ENCODE measurements around the gene CAMKMT. TPM values are rescaled to one million over a fixed set of nuclear protein-coding genes. Genes with fewer than 3 reads are reported as not detected.

The CAMKMT gene
- total and polyA plus RNA-seq, 2 experiments from 2014 or later, result 26.5 to 29.5 TPM

DNA sequence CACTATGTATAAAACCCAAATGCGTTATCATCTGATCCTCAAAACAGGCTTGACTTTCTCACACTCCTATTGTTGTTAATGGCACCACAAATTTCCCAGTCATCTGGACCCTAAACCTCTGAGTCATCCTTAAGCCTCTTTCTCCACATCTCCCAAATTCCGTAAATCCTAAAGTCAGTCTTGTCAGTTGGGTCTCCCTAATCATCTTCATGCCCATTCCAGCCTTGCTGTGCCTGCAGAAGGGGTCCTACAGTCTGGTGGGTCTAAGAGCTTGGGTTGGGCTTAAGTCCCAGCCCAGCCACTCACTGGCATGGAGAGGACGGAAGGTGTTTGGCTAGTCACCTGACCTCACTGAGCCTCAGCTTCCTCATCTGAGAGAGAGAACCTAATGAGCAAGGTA lies 314.6 kb downstream of the CAMKMT start:
- TF ChIP-seq ZNF114 (CRISPR knock-in tag; IDR thresholded peaks at IDR 0.05), result no peak
- TF ChIP-seq ZNF331 (CRISPR knock-in tag; IDR thresholded peaks at IDR 0.05; ENCODE audit: low read depth), result no peak
- TF ChIP-seq, protein P1, sequence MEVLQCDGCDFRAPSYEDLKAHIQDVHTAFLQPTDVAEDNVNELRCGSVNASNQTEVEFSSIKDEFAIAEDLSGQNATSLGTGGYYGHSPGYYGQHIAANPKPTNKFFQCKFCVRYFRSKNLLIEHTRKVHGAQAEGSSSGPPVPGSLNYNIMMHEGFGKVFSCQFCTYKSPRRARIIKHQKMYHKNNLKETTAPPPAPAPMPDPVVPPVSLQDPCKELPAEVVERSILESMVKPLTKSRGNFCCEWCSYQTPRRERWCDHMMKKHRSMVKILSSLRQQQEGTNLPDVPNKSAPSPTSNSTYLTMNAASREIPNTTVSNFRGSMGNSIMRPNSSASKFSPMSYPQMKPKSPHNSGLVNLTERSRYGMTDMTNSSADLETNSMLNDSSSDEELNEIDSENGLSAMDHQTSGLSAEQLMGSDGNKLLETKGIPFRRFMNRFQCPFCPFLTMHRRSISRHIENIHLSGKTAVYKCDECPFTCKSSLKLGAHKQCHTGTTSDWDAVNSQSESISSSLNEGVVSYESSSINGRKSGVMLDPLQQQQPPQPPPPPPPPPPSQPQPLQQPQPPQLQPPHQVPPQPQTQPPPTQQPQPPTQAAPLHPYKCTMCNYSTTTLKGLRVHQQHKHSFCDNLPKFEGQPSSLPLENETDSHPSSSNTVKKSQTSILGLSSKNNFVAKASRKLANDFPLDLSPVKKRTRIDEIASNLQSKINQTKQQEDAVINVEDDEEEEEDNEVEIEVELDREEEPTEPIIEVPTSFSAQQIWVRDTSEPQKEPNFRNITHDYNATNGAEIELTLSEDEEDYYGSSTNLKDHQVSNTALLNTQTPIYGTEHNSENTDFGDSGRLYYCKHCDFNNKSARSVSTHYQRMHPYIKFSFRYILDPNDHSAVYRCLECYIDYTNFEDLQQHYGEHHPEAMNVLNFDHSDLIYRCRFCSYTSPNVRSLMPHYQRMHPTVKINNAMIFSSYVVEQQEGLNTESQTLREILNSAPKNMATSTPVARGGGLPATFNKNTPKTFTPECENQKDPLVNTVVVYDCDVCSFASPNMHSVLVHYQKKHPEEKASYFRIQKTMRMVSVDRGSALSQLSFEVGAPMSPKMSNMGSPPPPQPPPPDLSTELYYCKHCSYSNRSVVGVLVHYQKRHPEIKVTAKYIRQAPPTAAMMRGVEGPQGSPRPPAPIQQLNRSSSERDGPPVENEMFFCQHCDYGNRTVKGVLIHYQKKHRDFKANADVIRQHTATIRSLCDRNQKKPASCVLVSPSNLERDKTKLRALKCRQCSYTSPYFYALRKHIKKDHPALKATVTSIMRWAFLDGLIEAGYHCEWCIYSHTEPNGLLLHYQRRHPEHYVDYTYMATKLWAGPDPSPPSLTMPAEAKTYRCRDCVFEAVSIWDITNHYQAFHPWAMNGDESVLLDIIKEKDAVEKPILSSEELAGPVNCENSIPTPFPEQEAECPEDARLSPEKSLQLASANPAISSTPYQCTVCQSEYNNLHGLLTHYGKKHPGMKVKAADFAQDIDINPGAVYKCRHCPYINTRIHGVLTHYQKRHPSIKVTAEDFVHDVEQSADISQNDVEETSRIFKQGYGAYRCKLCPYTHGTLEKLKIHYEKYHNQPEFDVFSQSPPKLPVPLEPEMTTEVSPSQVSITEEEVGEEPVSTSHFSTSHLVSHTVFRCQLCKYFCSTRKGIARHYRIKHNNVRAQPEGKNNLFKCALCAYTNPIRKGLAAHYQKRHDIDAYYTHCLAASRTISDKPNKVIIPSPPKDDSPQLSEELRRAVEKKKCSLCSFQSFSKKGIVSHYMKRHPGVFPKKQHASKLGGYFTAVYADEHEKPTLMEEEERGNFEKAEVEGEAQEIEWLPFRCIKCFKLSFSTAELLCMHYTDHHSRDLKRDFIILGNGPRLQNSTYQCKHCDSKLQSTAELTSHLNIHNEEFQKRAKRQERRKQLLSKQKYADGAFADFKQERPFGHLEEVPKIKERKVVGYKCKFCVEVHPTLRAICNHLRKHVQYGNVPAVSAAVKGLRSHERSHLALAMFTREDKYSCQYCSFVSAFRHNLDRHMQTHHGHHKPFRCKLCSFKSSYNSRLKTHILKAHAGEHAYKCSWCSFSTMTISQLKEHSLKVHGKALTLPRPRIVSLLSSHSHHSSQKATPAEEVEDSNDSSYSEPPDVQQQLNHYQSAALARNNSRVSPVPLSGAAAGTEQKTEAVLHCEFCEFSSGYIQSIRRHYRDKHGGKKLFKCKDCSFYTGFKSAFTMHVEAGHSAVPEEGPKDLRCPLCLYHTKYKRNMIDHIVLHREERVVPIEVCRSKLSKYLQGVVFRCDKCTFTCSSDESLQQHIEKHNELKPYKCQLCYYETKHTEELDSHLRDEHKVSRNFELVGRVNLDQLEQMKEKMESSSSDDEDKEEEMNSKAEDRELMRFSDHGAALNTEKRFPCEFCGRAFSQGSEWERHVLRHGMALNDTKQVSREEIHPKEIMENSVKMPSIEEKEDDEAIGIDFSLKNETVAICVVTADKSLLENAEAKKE (CRISPR knock-in tag; IDR thresholded peaks at IDR 0.05), result no peak
- TF ChIP-seq, protein P2, sequence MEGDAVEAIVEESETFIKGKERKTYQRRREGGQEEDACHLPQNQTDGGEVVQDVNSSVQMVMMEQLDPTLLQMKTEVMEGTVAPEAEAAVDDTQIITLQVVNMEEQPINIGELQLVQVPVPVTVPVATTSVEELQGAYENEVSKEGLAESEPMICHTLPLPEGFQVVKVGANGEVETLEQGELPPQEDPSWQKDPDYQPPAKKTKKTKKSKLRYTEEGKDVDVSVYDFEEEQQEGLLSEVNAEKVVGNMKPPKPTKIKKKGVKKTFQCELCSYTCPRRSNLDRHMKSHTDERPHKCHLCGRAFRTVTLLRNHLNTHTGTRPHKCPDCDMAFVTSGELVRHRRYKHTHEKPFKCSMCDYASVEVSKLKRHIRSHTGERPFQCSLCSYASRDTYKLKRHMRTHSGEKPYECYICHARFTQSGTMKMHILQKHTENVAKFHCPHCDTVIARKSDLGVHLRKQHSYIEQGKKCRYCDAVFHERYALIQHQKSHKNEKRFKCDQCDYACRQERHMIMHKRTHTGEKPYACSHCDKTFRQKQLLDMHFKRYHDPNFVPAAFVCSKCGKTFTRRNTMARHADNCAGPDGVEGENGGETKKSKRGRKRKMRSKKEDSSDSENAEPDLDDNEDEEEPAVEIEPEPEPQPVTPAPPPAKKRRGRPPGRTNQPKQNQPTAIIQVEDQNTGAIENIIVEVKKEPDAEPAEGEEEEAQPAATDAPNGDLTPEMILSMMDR (conservative IDR thresholded peaks at IDR 0.05; ENCODE audit: low read depth in 2 of 2), result no peak
- TF ChIP-seq POLR2AphosphoS5 (IDR thresholded peaks at IDR 0.05; ENCODE audit: low read depth), result no peak
- no peak for TF ChIP-seq EZH2phosphoT487 (IDR thresholded peaks at IDR 0.05; ENCODE audit: unreplicated experiment)
- TF ChIP-seq, protein P3, sequence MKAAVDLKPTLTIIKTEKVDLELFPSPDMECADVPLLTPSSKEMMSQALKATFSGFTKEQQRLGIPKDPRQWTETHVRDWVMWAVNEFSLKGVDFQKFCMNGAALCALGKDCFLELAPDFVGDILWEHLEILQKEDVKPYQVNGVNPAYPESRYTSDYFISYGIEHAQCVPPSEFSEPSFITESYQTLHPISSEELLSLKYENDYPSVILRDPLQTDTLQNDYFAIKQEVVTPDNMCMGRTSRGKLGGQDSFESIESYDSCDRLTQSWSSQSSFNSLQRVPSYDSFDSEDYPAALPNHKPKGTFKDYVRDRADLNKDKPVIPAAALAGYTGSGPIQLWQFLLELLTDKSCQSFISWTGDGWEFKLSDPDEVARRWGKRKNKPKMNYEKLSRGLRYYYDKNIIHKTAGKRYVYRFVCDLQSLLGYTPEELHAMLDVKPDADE (IDR thresholded peaks at IDR 0.05), result no peak
- TF ChIP-seq NANOG (IDR thresholded peaks at IDR 0.05; ENCODE audit: borderline replicate concordance), result no peak
- TF ChIP-seq EZH2 (IDR thresholded peaks at IDR 0.05; ENCODE audit: low read depth, unreplicated experiment), result no peak
- no peak for TF ChIP-seq JUNB (IDR thresholded peaks at IDR 0.05; ENCODE audit: unreplicated experiment)
- TF ChIP-seq, protein P4, sequence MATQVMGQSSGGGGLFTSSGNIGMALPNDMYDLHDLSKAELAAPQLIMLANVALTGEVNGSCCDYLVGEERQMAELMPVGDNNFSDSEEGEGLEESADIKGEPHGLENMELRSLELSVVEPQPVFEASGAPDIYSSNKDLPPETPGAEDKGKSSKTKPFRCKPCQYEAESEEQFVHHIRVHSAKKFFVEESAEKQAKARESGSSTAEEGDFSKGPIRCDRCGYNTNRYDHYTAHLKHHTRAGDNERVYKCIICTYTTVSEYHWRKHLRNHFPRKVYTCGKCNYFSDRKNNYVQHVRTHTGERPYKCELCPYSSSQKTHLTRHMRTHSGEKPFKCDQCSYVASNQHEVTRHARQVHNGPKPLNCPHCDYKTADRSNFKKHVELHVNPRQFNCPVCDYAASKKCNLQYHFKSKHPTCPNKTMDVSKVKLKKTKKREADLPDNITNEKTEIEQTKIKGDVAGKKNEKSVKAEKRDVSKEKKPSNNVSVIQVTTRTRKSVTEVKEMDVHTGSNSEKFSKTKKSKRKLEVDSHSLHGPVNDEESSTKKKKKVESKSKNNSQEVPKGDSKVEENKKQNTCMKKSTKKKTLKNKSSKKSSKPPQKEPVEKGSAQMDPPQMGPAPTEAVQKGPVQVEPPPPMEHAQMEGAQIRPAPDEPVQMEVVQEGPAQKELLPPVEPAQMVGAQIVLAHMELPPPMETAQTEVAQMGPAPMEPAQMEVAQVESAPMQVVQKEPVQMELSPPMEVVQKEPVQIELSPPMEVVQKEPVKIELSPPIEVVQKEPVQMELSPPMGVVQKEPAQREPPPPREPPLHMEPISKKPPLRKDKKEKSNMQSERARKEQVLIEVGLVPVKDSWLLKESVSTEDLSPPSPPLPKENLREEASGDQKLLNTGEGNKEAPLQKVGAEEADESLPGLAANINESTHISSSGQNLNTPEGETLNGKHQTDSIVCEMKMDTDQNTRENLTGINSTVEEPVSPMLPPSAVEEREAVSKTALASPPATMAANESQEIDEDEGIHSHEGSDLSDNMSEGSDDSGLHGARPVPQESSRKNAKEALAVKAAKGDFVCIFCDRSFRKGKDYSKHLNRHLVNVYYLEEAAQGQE (IDR thresholded peaks at IDR 0.05; ENCODE audit: unreplicated experiment), result no peak
- TF ChIP-seq STAT1 (IDR thresholded peaks at IDR 0.05; ENCODE audit: unreplicated experiment), result no peak
- no peak for TF ChIP-seq CREB1 (CRISPR knock-in tag; IDR thresholded peaks at IDR 0.05; ENCODE audit: low read depth)
- H3K27me3 Mint-ChIP-seq (ENCODE audit: insufficient read depth, low read depth, poor library complexity), result no peaks in the 10 kb centered on the region

More for the DNA sequence above, 314.6 kb downstream of the CAMKMT start:
- H3K27me3 ChIP-seq (ENCODE audit: insufficient read depth), result no peaks in the 10 kb centered on the region
- H3K36me3 Mint-ChIP-seq (ENCODE audit: low read depth), result no peaks in the 10 kb centered on the region
- H3K4me1 ChIP-seq (ENCODE audit: insufficient read depth), result peaks cover 35% of the 10 kb centered on the region
- H3K27ac Mint-ChIP-seq, result no peak overlapping the region
- ATAC-seq (no peak), DNase-seq (ENCODE audit: low spot score) (no peak)
- H4K20me1 ChIP-seq (replicated peaks; ENCODE audit: insufficient read depth), result no peaks in the 10 kb centered on the region
- H3K79me2 ChIP-seq (replicated peaks; ENCODE audit: insufficient read depth), result no peaks in the 10 kb centered on the region
- H3K4me3 ChIP-seq, result no peak overlapping the region
- H3K4me3 Mint-ChIP-seq, result no peak overlapping the region
- H3F3A ChIP-seq (replicated peaks; ENCODE audit: low read depth), result no peaks in the 10 kb centered on the region
- H3K9me2 ChIP-seq (ENCODE audit: insufficient read depth), result no peaks in the 10 kb centered on the region
- H3K4me2 ChIP-seq, result no peak overlapping the region
- no peak overlapping the region for H2AFZ ChIP-seq
- H3K36me3 ChIP-seq (ENCODE audit: insufficient read depth), result no peaks in the 10 kb centered on the region
- peaks cover 28% of the 10 kb centered on the region for H3K4me1 Mint-ChIP-seq
- H3K27ac ChIP-seq (ENCODE audit: low read depth), result no peak overlapping the region
- no peaks in the 10 kb centered on the region for H3K9me3 Mint-ChIP-seq

Data from GM23338 (cell line).